ENCODE measurements around the gene LIAS.
A peak's percentile ranks its signal among the peaks of the same experiment; 100 is the strongest.
"Not testable (repeated sequence)": the region's sequence is repeated elsewhere in the genome, so short reads cannot be mapped to it uniquely, and the experiment has no call there.

LIAS gene

DNA sequence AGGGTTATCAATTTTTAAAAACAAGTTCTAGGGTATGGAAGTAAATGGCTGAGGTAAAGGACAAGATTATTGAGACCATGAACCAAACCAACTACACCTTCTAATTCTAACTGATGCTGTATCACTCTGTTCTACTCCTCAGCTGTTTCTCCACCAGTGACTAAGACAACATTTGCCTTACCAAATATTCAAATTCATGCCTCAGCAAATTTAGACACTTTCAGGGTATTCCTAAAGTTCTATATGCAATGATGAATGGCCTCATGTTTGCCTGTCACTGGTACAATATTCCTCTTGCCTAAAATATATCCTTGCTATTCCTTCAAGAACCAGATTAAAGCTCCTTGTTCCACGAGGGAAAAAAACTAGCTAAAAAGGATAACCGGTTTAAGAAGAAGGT lies 5.1 kb upstream of the LIAS start:
- no peak for DNase-seq

- DNase-seq, result no peak
Measured at GRCh38 chr4:39455486-39455885, 3.4 kb upstream of the LIAS start.

- DNase-seq, result no peak
Measured at GRCh38 chr4:39456946-39457763, 1.7 kb upstream of the LIAS start.

- DNase-seq, result not testable (repeated sequence)
Measured at GRCh38 chr4:39458161-39458504, 723 bp upstream of the LIAS start.

GRCh38 chr4:39464886-39465501 lies 6.1 kb downstream of the LIAS start:
- DNase-seq, result peak; percentile 58

GRCh38 chr4:39466747-39467146 lies 7.9 kb downstream of the LIAS start:
- no peak for DNase-seq

DNA sequence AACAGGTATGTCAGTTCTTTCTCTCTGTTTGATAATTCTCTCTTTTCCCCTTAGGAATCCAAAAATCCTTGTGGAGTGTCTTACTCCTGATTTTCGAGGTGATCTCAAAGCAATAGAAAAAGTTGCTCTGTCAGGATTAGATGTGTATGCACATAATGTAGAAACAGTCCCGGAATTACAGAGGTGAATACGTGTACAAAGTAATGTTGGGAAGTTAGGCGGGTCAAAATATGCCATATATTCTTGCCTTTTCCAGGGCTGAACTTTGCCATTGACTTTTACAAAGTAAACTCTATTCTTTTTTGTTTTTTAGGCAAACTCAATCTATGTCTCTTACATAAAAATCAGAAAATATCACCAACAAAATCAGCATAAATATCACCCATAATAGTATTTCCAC lies 8.6 kb downstream of the LIAS start:
- DNase-seq, result no peak

GRCh38 chr4:39469429-39470077 lies 10.7 kb downstream of the LIAS start:
- peak; percentile 50 for DNase-seq

DNA sequence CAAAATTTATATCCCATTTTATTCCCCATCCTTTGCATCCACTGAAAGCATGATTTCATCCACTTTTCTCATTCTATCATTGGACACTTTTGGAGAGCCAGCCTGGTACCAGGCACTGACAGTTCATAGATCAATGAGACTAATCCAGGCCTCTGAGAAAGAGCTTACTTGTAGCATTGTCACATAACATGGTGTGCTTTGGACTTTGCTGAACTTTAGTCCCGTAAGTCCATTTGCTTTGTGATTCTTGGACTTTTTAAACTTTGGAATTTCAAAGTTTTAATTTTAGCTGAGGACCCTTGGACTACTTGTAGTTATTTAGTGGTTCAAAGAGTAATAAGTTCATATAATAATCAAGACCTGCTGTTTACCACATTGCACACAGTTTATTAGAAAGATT lies 11.5 kb downstream of the LIAS start:
- DNase-seq, result no peak

GRCh38 chr4:39472396-39472795 lies 13.5 kb downstream of the LIAS start:
- DNase-seq, result no peak

- DNase-seq, result no peak
Measured at GRCh38 chr4:39476187-39476895, 17.5 kb downstream of the LIAS start.

DNA sequence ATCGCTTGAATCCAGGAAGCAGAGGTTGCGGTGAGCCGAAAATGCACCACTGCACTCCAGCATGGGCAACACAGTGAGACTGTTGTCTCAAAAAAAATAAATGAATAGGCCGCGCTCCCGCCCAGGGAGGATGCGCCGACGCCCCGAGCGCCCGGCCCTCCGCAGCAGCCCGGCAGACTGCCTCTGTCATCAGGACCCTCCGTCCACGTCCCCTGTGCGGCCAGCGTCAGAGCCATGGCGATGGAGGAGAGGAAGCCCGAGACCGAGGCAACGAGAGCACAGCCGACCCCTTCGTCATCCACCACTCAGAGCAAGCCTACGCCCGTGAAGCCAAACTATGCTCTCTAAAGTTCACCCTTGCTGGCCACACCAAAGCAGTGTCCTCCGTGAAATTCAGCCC lies 21.4 kb downstream of the LIAS start:
- DNase-seq, result no peak

DNA sequence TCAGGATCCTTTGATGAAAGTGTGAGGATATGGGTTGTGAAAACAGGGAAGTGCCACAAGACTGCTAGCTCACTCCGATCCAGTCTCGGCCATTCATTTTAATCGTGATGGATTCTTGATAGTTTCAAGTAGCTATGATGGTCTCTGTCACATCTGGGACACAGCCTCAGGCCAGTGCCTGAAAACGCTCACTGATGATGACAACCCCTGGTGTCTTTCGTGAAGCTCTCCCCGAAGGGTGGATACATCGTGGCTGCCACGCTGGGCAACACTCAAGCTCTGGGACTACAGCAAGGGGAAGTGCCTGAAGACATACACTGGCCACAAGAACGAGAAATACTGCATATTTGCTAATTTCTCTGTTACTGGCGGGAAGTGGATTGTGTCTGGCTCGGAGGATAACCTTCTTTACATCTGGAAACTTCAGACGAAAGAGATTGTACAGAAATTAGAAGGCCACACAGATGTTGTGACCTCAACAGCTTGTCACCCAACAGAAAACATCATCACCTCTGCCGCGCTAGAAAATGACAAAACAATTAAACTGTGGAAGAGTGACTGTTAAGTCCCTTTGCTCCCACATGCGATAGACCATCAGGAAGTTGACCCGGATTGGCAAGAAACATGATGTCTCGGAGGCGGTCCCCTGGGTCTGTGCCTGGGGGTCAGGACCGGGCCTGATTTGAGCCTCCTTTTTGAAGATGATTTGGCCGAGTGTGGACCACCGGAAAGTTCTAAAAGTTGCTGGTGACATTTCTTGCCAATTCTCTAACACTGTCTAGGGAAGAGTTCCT lies 22.2 kb downstream of the LIAS start:
- DNase-seq, result no peak

DNA sequence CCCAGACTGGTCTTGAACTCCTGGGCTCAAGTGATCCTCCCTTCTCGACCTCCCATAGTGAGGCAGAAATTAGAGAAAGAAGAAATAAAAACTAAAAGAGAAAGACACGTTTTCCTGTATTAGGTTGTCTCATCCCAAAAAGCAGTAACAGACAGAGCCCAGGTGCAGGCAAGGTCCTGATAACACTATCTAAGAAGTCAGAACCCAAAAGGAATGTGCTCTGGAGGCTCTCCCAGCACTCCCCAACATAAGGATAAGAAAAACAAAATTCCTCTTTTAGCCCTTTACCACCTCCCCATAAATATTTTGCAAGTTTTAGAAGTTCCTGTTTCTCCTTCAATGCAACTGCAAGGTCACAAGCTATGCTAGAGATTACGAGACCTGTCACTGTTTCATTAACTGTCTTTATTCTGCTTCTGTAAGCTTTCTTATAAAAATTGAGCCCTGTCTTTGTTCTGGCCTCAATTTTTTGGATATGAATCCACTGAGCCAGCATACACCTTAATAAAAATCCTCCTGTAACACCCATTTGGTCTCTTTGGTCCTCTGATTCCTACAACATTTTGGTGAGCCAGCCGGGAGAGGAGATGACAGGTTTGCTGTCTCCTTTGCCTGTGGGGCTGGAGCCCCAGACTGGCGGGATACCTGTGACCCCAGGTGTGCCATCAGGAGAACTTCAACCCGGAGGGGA lies 25.9 kb downstream of the LIAS start:
- DNase-seq, result no peak

DNA sequence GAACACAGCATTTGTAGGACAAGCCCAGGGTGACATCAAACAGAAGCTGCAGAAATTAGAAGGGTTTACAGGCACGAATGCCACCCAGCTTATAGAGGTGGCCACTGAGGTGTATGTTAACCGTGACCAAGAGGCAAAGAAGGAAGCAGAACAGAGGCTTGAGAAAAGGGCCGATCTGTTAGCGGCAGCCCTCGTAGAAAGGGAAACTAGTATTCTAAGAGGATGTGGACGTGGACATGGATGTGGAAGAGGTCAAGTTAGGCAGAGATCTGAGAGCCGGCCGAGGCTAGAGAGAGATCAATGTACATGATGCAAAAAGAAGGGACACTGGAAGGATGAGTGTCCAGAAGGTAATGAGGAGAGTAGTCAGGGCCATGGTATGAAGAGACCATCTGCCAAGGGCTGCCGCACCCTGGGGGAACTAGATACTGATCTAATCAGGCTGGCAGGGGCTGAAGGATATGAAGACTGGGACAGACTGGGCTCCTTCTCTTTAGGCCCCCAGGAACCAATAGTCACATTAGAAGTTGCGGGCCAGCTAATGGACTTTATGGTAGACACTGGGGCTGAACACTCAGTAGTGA lies 27.5 kb downstream of the LIAS start:
- no peak for DNase-seq

- DNase-seq, result no peak
Measured at GRCh38 chr4:39490322-39490721, 31.5 kb downstream of the LIAS start.

DNA sequence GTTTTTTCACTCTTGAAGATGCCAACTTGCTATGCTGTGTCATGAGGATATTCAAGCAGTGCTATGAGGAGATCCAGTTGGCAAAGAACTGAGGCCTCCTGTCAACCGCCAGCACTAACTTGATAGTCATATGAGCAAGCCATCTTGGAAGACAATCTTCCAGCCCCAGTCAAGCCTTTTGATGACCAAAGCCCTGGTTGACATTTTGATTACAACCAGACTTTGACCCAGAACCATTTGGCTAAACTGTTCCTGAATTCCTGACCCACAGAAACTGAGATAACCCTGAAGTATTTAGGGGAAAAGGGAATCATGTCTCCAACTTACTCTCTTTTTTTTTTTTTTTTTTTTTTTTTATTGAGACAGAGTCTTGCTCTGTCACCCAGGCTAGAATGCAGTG lies 35.5 kb downstream of the LIAS start:
- no peak for DNase-seq

- no peak for DNase-seq
Measured at GRCh38 chr4:39495446-39496213, 36.8 kb downstream of the LIAS start.

DNA sequence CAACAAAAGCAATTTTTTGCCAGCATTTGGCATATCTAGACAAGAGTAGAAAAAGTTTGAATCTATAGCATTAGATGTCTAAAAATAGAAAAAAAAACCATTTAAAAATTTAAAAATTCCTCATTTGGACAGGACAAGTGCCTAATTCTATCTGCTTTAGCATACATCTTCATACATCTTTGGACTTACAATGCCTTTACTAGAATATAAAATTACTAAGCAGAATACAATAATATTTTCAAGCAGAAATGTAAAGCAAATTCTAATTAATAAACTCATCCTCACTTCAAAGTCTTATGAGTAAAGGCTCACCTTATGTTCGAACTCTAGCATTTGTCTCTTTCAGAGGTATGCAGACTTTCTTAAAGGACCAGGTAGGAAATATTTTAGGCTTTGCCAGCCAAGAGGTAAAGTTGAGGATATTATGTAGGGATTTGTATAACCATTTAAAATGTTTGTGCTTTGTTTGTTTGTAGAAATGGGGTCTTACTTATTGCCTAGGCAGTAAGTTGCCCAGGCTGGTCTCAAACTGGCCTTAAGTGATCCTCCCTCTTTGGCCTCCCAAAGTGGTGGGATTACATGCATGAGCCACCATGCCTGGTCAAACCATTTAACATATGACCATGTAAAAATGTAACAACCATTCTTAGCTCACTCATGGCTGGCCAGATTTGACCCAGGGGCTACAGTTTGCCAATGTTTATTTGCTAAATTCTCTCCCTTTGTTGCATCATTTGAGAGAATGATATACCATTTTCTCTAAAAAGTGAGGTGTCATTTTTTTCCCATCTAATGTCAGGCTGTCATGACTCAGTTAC lies 39.3 kb downstream of the LIAS start:
- DNase-seq, result no peak

DNA sequence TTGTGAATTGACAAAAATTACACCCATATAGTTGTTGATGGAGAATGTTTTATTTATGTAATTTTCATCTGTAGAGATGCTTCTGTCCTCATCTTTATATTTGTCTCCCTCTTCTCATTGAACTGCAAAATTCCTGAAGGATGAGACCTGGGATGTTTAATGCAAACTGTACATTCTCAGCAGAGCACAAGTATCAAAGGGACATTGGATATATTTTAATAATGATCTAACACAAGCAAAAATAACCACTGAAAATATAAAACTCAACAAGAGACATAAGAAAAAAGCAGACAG lies 39.8 kb downstream of the LIAS start:
- no peak for DNase-seq

Data from activated CD4-positive, alpha-beta T cell treated with anti-CD3 and anti-CD28 coated beads, Interleukin-2, Interleukin-6, amounts not matched to agents 100 ng/mL and 50 ng/mL, durations not matched to agents 16 hours and 8 hours (primary cell).